AG08396 (cell line): ENCODE results near the gene USP3.
"Not testable (repeated sequence)": the region's sequence is repeated elsewhere in the genome, so short reads cannot be mapped to it uniquely, and the experiment has no call there.

Experiments used
- DNase-seq: peaks from one replicate; pipeline ENCODE4 v3.0.0; 2012; ENCODE audit warnings: low spot score, mixed read lengths

The USP3 gene

GRCh38 chr15:63476229-63476632, 28.2 kb upstream of the USP3 start:
- DNase-seq, result peak; percentile 83

- no peak for DNase-seq
These were observed 26.1 kb upstream of the USP3 start for GRCh38 chr15:63478243-63478642.

- no peak for DNase-seq
These were observed 24.0 kb upstream of the USP3 start for GRCh38 chr15:63480441-63480821.

GRCh38 chr15:63481105-63481810, 23.1 kb upstream of the USP3 start:
- no peak for DNase-seq

- no peak for DNase-seq
These were observed 21.5 kb upstream of the USP3 start for GRCh38 chr15:63482874-63483323.

- no peak for DNase-seq
These were observed 20.6 kb upstream of the USP3 start for GRCh38 chr15:63483521-63484371.

- no peak for DNase-seq
These were observed 19.8 kb upstream of the USP3 start for GRCh38 chr15:63484433-63485186.

GRCh38 chr15:63487076-63487757, 17.2 kb upstream of the USP3 start:
- DNase-seq, result peak; percentile 77

- not testable (repeated sequence) for DNase-seq
These were observed 16.5 kb upstream of the USP3 start for GRCh38 chr15:63487758-63488397.

GRCh38 chr15:63488398-63488960, 15.9 kb upstream of the USP3 start:
- DNase-seq, result no peak

GRCh38 chr15:63489352-63489751, 15.0 kb upstream of the USP3 start:
- DNase-seq, result no peak

- DNase-seq, result no peak
These were observed 13.9 kb upstream of the USP3 start for GRCh38 chr15:63490345-63491034.

GRCh38 chr15:63491116-63491827, 13.1 kb upstream of the USP3 start:
- no peak for DNase-seq

GRCh38 chr15:63491979-63492378, 12.4 kb upstream of the USP3 start:
- DNase-seq, result no peak

- no peak for DNase-seq
These were observed 11.8 kb upstream of the USP3 start for GRCh38 chr15:63492541-63493077.

GRCh38 chr15:63493436-63493835, 11.0 kb upstream of the USP3 start:
- no peak for DNase-seq

GRCh38 chr15:63494408-63494807, 10.0 kb upstream of the USP3 start:
- DNase-seq, result no peak

GRCh38 chr15:63495343-63495742, 9.1 kb upstream of the USP3 start:
- no peak for DNase-seq

- DNase-seq, result no peak
These were observed 8.5 kb upstream of the USP3 start for GRCh38 chr15:63495780-63496488.
